SK-N-DZ (cell line): ENCODE results near the gene ZNF701.
A peak's percentile ranks its signal among the peaks of the same experiment; 100 is the strongest.
"Not testable (repeated sequence)": the region's sequence is repeated elsewhere in the genome, so short reads cannot be mapped to it uniquely, and the experiment has no call there.

Experiments used
- DNase-seq: peaks from one replicate; pipeline ENCODE4 v3.0.0-alpha.2; 2015; ENCODE audit warnings: low spot score

ZNF701 gene

DNA sequence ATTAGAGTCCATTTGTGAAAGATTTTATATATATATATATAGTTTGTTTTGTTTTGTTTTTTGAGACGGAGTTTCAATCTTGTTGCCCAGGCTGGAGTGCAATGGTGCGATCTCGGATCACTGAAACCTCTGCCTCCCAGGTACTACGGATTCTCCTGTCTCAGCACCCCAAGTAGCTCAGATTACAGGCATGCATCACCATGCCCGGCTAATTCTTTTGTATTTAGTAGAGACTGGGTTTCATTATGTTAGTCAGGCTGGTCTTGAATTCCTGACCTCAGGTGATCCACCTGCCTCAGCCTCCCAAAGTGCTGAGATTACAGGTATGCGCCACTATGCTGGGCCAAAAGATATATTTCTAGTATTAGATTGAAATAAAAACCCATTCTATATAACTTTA, 4.0 kb upstream of the ZNF701 start:
- DNase-seq = no peak

DNA sequence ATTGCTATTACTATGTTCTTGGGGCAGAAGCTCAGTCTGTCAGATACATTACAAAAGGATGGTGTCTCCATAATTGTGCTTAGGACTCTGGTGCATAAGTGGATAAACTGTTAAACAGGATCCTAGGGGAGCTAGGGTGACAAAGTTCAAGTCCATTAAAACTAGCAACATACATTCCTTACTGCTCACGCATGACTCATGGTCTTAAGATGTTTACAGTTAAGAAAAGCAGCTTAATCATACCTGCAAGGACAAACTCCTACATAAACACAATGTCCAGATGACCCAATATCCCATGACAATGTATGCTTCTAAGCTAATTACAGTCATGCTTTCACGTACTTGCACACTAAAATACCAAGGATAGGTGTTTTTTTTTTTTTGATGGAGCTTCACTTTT, 3.5 kb upstream of the ZNF701 start:
- DNase-seq = no peak

DNA sequence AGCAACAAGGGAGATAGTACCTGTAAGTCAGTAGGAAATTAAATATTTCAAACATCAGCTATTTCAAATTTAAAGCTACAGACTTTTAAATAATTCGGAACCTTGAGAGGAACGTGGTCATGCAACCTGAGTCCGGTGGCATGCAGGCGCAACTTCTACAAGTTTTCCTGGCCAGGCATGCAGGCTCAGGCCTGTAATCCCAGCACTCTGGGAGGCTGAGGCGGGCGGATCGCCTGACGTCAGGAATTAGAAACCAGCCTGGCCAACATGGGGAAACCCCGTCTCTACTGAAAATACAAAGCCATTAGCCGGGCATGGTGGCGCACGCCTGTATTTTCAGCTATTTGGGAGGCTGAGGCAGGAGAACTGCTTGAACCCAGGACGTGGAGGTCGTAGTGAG, 2.2 kb upstream of the ZNF701 start:
- no peak for DNase-seq

DNA sequence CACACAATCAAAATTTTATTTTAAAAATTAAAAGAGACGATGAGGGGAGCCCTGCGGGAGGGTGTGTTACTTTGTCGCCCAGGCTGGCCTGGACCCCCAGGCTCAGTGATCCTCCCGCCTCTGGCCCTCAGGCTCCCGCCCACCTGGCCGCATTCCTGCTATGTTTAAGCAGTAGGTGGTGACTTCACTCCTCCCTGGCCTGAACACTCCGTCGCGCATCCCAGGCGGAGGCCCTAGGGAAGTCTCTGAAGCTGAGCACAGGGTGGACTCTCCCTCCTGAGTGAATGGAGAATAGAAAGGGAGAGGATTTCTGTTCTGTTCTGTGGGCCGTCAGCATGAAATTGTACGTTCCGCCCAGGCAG, 468 bp upstream of the ZNF701 start:
- DNase-seq = peak; percentile 48

DNA sequence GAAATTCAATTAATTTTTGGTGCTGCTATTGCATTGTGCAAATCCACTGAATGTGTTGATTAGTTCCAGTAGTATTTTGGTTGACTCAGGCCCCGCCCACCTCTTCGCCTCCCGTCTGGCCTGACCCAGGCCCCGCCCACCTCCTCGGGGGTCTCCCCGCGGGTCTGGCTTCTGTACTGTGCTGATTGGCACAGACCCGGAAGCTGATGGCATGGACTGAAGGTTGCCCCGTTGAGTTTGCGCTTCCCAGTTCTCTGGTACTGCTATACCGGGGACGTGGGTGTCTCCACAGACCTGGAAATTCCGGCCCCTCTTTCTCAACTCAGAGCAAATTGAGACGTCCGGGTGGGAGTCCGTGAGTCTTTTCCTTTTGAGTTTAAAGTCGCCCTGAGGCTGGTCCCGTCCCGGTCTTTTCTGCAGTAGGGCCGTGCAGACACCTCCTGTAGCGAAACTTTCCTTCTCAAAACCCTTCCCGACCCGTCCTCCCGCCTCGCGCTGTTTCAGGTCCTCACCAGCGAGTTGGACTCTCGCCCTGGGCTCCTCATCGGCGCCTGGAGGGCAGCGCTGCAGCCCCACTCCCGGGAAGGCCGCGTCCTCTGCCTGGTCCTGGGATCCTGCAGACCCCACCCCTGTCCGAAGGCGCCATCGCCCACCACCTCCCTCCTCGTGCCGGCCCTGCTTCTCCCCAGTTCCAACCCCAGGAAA, 14.8 kb downstream of the ZNF701 start:
- DNase-seq = no peak

DNA sequence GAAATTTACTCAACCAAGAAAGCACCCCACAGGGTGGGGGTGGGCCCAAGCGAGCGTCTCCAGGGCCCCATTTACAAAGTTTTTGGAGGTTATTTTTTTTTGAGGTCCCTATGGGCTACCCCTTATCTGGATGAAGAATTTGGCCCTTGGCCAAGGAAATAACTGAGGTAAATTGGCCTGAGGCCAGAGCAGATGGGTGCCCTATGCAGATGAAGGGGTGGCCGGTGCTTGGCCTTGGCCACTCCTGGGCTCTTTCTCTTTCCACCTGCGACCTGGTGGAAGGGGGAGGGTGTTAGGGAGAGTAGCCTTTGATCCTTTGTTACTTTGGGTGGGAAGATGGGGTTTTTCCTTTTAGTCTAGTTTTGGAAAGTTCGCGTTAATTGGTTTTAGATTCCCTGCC, 15.5 kb downstream of the ZNF701 start:
- no peak for DNase-seq

DNA sequence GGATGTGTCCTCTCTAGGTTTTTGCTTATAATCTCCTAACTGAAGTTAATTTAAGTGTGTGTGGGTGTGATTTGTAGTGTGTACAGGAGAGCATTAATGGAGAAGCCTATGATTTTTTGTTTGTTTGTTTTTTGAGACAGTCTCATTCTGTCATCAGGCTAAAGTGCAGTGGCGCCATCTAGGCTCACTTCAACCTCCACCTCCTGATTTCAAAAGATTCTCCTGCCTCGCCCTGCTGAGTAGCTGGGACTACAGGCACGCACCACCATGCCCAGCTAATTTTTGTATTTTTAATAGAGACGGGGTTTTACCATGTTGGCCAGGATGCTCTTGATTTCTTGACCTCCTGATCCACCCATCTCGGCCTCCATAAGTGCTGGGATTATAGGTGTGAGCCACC, 20.6 kb downstream of the ZNF701 start:
- DNase-seq = no peak

DNA sequence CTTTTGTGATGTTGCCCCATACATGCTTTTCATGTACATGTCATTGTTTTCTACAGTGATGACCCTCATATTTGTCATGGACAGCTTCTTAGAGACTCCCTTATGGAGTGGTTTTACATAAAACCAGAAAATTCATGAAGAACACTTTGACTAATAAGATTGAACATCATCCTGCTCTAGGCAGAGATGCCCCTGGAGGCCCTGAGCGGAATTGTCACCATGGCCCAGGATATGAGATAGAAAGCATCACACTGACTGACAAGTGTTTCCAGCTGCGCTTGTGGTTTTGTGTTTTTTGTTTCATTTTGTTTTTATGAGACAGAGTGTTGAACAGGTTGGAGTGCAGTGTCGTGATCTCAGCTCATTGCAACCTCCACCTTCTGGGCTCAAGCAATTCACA, 22.2 kb downstream of the ZNF701 start:
- DNase-seq = no peak

DNA sequence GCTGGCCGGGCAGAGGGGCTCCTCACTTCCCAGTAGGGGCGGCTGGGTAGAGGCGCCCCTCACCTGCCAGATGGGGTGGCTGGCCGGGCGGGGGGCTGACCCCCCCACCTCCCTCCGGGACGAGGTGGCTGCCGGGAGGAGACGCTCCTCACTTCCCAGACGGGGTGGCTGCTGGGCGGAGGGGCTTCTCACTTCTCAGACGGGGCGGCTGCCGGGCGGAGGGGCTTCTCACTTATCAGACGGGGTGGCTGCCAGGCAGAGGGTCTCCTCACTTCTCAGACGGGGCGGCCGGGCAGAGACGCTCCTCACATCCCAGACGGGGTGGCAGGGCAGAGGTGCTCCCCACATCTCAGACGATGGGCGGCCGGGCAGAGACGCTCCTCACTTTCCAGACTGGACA, 23.4 kb downstream of the ZNF701 start:
- DNase-seq = not testable (repeated sequence)

DNA sequence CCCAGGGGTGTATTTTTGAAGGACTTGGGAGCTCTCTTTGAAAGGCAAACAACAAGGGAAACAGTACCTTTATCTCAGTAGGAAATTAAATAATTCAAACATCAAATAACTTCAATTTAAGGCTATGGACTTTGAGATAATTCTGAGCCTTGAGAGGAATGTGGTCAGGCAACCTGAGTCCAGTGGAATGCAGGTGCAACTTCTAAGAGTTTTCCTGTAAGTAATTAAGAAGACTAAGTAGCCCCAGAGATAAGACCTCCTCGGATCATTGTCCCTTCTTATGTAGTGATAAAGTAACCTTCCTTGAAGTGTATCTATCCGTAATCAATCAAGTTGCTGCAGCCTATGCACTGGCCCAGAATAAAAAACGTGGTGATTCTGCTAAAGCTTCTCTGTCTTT, 29.2 kb downstream of the ZNF701 start:
- DNase-seq = no peak

DNA sequence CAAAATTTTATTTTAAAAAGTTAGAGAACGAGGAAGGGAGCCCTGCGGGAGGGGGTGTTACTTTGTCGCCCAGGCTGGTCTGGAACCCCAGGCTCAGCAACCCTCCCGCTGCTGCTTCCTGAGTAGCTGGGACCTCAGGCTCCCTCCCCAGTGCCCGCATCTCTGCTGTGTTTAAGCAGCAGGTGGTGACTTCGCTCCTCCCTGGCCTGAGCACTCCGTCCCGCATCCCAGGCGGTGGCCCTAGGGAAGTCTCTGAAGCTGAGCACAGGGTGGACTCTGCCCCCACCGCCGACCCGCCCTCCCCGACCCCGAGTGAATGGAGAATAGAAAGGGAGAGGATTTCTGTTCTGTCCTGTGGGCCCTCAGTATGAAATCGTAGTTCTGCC, 30.5 kb downstream of the ZNF701 start:
- no peak for DNase-seq

DNA sequence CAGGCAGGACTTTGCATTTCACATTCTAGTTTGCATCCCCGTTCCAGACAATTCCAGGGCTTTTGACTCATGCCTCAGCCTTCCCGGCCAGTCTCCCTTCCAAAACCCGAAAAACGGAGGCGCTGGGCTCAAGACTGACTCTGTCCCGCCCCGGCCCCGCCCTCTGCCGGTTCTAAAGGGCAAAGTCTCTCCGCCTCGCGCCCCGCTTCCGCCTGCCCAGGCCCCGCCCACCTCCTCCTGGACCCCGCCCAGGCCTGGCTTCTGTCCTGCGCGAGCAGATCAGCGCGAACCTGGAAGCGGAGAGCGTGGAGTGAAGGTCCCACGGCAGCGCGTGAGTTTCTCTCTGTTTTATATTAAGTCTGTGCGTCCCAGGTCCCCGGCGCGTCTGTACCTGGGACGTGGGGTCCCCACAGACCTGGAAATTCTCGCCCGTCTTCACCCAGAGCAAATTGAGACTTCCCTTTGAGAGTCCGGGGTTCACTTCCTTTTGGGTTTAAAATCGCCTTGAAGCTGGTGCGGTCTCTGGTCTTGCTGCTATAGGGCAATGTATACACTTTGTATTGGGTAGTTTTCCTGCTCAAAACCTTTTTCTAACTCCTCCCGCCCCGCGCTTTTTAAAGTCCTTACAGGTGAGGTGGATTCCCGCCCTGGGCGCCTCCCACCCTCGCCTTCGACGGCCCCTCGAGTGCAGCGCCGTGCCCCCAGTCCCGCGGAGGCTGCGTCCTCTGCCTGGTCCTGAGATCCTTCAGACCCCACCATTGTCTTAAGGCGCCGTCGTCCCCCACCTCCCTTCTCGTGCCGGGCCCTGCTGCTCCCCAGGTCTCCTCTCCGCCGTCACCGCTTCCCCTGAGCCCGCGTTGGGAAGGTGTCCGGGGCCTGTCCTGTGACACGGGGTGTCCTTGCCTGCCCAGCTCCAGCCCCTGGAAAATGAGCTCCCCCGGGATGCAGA, 31.2 kb downstream of the ZNF701 start:
- DNase-seq = peak; percentile 72

DNA sequence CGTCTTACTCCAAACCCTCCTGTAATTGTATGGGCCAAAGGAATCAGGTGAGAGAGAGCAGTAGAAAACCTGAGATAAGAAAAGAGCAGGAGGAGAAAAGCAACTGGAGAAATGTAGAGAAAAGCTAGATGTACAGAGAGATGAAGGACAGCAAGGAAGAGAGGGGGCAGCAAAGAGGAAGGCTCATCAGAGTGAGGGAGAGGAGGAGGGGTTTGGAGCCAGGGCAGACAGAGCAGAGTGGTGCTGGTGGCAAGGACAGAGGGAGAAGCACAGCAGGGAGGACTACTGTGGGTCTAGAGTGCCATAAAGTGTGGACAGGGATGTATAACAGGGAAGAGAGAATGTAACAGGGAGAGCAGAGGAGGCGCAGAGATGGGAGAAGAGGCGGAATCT, 31.9 kb downstream of the ZNF701 start:
- peak; percentile 11 for DNase-seq

DNA sequence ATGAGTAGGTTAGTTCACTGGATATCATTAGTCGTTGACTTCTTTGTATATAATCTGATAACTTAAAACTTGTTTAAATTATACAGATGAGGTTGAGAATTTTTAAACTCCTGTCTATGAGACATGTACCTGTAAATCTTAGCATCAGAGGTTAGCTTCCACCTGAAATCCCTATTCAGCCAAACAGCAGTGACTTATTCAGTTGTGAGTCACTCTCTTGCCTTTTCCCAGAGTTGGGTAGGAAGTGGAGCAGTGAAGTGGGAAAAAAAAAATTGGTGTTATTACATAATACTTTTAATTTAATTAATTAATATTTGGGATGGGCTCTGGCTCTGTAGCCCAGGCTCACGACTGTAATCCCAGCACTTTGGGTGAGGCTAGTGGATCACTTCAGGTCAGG, 32.9 kb downstream of the ZNF701 start:
- DNase-seq = no peak

DNA sequence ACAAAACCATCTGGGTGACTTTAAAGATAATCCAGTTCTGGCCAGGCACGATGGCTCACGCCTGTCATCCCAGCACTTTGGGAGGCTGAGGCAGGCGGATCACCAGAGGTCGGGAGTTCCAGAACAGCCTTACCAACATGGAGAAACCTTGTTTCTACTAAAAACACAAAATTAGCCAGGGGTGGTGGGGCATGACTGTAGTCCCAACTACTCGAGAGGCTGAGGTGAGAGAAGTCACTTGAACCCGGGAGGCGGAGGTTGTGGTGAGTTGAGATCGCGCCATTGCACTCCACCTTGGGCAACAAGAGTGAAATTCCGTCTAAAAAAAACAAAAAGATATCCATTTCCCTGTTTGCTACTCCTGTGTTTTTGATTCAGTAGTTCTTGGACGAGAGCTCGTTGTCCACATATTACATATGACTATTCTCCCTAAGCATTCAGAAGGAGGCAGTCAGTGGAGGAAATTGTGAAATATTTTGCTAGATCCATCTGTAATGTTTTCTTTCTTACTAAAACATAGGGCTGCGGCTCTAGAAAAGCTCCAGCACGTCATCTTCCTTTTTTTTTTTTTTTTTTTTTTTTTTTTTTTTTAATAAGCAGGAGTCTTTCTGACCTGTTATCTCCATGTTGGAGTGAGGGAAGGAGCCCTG, 33.6 kb downstream of the ZNF701 start:
- no peak for DNase-seq

DNA sequence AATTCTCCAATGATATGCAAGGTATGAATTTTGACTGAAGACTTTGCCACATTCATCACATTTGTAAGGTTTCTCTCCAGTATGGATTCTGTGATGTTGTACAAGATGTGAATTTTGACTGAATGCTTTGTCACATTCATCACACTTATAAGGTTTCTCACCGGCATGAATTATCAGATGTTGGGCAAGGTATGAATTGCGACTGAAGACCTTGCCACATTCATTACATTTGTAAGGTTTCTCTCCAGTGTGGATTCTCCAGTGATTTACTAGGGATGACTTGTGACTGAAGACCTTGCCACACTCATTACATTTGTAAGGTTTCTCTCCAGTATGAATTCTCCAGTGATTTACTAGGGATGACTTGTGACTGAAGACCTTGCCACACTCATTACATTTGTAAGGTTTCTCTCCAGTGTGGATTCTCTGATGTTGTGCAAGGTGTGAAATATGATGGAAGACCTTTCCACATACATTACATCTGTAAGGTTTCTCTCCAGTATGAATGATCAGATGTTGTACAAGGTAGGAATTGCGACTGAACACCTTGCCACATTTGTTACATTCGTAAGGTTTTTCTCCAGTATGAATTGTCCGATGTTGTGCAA, 43.3 kb downstream of the ZNF701 start:
- no peak for DNase-seq

DNA sequence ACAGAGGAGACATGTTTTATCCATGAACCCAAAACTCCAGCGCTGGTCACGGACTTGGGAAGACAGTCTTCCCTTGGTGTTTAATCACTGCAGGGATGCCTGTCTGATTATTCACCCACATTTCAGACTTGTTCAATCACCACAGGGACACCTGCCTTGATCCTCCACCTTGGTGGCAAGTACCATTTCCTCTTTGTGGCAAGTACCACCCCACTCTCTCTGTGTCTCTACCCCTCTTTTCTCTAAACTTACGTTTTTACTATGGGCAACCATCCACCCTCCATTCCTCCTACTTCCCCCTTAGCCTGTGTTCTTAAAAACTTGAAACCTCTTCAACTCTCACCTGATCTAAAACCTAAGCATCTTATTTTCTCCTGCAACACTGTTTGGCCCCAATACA, 51.3 kb downstream of the ZNF701 start:
- DNase-seq = no peak

DNA sequence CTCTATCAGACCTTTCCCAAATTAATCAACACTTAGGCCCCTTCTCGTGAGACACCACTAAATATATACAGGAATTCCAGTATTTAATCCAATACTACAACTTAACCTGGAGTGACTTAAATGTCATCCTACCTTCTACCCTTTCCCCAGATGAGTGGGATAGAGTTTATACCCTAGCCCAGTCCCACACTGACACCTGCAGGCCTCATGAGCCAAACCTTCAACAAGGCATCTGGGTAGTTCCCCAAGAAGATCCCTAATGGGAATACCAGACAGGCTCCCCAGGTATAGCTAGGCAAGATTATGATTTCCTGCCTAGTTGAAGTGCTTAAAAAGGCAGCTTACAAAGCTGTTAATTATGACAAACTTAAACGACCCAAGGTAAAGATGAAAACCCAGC, 52.2 kb downstream of the ZNF701 start:
- DNase-seq = no peak

DNA sequence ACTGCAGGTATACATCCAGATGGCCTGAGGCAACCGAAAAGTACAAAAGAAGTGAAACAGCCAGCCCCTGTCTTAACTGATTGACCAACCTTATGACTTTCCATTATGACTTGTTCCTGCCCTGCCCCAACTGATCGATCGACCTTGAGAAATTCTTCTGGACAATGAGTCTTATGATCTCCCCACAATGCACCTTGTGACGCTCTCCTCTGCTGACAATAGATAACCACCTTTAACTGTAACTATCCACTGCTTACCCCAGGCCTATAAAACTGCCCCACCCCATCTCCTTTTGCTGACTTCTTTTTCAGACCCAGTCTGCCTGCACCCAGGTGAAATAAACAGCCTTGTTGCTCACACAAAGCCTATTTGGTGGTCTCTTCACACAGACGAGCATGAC, 56.8 kb downstream of the ZNF701 start:
- no peak for DNase-seq

DNA sequence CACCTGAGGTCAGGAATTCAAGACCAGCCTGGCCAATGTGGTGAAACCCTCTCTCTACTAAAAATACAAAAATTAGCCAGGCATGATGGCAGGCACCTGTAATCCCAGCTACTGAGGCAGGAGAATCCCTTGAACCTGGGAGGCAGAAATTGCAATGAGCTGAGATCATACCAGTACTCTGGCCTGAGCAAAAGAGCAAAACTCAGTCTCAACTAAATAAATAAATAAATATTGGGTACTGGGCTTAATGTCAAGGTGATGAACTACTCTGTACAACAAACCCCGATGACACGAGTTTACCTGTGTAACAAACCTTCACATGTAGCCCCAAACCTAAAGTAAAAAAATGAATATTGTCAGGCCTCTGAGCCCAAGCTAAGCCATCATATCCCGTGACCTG, 57.4 kb downstream of the ZNF701 start:
- DNase-seq = not testable (repeated sequence)

DNA sequence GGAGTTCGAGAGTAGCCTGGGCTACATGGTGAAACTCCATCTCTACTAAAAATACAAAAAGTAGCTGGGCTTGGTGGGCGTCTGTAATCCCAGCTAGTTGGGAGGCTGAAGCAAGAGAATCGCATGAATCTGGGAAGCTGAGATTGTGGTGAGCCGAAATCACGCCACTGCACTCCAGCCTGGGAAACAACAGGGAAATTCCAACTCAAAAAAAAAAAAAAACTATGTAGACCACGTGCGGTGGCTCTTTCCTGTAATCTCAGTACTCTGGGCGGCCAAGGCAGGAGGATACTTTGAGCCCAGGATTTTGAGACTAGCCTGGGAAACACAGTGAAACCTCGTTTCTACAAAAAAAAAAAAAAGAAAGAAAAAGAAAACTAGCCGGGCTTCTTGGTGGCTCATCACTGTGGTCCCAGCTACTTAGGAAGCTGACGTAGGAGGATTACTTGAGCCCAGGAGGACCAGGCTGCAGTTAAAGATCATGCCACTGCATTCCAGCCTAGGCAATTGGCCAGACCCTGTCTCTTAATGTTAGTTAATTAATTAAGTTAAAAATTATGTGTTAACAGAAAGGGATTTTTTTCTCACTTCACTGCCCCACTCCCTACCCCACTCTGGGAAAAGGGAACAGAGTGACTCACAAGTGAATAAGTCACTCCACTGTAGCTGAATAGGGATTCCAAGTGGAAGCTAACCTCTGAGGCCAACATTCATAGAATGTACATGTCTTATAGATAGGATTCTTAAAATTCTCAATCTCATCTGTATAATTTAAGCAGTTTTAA, 65.9 kb downstream of the ZNF701 start:
- DNase-seq = no peak
